GM19043 (cell line): ENCODE data around the gene UBE2G2.

Experiments used
- ATAC-seq: cut with Tn5 transposase; IDR thresholded peaks from one replicate; pipeline ENCODE4 v1.9.1; 2021; ENCODE audit warnings: low read depth; ENCODE audit not compliant: unreplicated experiment

The UBE2G2 gene

DNA sequence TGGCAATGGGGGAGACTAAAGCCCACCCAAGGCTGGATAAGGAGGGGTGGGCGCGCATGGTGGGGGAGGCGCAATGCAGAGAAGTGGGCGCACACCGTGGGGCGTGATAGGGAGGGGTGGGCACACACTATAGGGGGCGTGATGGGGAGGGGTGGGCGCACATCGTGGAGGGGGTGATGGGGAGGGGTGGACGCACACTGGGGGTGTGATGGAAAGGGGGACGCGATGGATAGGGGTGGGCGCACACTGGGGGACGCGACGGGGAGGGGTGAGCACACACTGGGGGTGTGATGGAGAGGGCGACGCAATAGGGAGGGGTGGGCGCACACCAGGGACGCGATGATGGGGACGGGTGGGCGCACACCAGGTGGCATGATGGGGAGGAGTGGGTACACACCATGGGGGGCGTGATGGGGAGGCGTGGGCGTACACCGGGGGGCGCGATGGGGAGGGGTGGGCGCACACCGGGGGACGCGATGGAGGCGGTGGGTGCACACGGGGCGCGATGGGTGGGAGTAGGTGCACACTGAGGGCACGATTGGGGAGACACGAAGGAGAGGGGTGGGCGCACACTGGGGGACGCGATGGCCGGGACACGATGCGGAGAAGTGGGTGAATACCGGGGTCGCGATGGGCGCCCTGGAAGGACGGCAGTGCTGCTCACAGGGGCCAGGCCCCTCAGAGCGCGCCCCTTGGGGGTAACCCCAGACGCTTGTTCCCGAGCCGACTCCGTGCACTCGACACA lies 15.3 kb upstream of the UBE2G2 start:
- ATAC-seq: no peak

DNA sequence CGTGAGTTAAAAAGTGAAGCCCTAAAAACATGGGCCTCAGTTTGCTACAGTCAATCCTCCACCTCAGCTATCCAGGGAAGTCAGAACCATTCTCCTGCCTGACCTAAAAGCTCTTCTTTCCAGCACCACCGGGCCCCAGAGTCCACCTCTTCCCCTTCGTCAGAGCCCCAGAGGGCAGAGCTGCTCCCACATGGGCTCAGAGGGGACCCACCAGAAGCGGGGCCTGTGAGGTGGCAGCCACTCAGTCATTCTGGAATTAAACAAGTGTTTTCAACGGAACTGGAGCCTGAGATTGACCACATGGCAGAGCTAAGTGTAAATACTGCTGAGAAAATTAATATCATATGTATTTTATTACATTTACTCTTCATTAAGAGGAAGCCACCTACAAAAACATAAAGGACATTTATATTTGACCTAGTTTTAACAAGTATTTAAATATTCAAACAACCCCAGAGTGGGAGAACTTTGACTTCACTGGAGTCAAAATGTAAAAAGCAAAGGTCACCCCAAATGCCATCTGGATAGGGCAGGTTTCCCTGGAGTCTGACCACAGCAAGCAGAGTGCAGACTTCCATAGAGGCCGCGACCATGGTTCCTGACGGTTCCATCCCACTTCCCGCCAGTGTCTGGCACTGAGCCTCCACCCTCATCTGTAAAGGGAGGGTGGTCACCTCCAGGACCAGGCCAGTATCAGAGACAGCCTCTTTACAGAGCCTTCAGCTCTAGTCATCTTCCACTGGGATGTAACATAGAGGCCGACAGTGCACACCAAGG lies 14.4 kb upstream of the UBE2G2 start:
- ATAC-seq: no peak

DNA sequence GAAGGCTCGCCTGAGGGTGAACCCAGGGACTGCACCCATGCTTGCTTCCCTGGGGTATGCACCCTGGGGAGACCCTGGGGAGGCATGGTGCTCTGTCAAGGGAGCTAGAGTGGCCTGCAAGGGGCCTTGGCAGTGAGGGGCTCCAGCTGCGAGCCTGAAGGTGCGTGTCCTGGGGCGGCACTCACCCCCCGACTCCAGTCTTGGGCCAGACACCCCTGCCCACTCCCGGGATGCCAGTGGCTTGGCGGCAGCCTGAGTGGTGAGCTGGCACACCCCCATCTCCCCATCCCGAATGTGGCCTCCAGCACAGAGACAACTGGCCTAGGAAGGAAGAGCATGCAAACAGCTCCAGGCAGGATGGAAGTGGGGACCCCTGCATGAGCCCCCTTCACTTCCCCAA lies 13.6 kb upstream of the UBE2G2 start:
- no peak for ATAC-seq

DNA sequence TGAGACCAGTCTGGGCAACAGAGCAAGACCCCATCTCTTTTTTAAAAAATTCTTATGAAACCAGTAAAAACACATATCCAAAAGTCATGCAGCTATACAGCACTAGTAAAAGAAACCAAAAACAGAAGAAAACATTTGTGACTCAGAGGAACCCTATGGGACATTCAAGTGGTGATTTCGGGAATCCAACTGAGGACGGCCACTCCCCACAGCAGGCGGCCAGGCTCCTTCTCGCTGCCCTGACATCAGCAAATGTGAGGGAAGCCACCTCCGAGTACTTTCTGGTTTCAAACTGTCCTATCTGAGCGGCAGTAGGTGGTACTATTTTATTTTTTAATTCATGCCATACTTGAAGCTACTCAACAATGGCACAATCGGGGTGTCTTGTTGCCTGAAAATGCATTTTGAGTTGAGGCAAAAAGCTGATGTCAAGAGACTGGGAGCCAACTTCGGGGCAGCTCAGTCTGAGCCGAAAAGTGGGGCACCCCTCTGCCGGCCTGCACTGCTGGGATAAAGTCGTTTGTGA lies 12.9 kb upstream of the UBE2G2 start:
- no peak for ATAC-seq

DNA sequence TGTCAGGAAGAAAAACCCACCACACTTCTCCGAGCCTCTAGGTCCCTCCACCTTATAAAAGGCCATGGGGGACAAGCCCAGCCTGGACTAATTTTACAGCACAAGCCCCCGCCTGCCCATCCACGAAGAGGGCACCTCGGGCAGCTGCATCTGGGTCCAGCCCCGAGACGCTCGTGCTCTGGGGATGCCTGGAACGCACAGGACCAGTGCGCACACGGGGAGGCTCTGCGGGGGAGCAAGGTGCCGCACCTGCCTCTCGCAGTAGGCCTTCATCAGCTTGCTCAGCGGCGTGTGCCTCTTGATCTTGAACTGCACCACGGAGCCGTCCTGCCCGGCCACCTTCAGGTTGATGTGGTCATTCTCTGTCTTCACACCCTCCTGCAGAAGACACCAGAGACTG lies 12.1 kb upstream of the UBE2G2 start:
- ATAC-seq: no peak

DNA sequence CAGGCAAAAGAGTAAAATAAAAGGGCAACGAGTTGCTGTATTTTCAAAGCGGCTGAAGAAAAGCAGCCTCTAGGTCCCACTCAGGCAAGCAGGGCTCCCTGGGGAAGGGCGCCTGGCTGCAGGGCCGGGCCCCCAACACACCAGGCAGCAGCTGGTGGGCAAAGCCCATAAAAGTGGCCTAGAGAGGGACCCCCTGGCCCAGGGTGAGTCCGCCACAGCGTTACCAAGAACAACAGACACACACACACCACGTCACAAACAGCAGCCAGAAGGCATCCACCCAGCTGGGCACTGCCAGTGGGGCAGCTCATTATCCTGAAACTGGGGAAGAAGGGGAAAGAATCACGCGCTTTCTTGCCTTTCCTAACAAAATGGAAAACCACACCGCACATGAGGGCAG lies 11.5 kb upstream of the UBE2G2 start:
- ATAC-seq: no peak

DNA sequence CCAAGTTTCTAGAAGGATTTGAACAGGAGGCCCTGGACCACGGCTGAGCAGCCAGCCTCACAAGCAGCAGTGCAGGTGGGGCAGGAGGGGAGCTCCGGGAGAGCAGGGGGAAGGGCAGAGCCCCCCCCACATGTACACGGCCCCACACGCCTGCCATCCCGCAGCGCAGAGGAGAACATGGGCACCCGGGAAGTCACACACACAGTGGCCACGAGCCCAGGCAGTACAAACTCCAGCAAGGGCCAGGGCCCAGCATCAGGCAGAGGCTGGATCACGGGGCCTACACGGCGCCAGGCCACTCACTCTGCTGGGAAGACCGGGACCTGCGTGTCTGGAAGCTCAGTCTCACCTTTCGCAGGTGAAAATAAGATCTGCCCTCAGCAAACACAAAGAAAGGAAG lies 11.0 kb upstream of the UBE2G2 start:
- no peak for ATAC-seq

DNA sequence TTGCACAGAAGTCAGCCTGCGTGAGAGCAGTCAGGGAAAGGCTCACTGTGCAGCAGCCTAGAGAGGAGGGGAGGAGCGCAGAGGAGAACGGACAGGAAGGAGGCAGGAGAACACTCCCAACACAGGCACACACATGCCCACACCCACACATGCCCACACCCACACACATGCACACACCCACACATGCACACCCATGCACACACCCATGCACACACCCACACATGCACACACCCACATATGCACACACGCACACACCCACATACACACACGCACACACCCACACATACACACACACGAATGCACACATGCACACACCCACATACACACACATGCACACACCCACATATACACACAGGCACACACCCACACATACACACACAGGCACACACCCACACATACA lies 9.2 kb upstream of the UBE2G2 start:
- ATAC-seq: no peak

DNA sequence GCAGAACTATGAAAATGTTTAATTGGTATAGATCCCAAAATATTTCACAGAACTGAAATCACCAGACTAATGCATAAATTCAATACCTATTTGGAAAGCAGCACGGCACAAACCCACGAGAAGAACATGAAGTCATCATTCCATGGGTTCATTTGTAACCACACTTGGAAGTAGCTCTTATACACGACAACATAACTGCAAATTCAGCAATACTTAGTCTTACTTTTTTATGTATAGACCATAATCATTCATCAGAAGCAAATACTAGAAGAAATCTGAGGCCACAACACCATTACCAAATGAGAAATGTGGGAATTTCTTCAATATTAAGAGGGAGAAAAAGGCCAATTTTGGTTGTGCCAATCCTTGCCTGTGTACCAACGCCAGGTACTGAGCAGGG lies 4.2 kb upstream of the UBE2G2 start:
- no peak for ATAC-seq

DNA sequence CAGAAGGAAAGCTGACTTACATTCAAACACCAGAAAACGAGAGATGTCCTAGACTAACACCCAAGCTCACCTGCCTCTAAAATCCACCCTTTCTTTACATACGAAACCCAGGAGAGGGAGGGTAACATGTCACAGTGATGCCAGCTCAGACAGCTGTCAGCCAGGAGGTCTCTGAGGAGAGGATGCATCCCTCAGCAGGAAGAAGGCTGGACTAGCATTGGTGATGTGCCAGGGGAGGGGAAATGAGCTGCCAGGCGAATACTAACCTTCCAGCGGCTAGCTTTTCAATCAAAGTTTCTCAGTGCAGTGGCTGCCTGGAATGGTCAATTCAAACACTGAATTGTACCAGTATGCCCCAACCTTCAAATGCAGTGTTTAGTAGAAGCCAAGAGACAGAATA lies 3.6 kb upstream of the UBE2G2 start:
- no peak for ATAC-seq

DNA sequence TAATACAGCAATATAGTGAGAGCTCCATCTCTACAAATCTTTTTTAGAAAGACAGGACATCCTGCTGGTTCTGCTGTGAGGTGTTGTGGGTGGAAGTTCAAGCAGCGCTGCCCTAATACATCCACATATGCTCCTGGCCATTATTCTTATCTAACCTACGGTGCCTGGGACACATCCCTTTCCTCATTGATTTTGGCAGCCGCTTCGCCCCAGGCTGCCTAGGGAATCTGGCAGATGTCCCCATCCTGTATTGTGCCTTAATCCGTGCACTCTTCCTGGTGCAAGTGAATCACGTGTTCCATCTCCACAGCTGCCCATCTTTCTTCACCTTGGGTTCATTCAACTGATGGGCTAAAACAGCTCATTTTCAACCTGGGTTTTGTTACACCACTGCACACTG lies 3.1 kb upstream of the UBE2G2 start:
- ATAC-seq: no peak

DNA sequence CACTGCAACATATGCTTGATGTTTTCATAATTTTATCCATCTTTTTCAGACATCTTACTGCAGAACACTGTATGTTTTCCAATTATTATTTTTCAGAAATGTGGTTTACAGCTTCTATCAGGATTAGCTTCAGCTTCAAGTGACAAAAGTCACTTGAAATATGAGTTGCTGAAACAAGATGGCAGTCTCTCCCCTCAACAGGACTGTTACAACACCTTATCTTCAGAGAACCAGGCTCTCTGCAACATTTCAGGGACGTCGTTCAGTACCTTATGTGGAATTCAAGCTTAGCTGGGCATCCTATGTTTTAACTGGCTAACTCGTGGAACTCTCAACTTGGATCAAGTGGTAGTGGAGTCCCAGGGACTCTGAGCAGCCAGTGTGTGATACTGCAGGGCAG lies 2.0 kb upstream of the UBE2G2 start:
- ATAC-seq: no peak

DNA sequence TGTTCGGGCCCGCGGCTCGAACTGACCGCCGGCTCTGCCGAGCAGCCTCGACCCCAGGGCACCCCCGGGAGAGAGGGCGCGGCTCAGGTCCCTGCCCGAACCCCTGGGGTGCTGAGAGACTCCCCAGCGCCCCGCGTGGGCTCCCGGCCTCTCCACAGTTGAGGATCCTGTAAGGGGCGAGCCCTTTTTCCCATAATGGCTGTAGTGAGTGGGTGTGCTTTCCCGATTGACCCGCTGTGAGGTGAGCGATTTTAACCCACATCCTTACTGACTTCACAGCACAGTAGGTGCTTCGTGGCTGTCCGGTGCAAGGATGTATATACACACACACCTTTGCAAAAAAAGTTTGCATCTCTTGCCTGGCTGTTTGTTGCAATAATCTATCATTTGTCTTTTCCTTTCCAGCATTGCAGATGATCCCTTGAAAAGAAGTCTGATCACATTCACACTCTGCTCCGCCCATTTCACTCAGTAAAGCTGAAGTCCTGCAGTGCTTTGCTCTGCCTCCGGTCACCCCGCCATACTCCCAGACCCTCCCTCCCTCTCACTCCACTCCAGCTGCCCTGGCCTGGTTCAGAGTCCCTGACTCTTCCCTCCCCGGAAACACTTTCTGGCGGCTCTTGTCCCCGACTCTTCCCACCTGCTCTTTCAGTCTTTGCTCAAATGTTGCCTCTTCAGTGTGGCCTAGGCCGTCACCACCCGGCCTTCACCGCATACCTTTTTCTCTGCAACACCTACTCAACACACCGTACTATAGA lies 955 bp upstream of the UBE2G2 start:
- no peak for ATAC-seq

DNA sequence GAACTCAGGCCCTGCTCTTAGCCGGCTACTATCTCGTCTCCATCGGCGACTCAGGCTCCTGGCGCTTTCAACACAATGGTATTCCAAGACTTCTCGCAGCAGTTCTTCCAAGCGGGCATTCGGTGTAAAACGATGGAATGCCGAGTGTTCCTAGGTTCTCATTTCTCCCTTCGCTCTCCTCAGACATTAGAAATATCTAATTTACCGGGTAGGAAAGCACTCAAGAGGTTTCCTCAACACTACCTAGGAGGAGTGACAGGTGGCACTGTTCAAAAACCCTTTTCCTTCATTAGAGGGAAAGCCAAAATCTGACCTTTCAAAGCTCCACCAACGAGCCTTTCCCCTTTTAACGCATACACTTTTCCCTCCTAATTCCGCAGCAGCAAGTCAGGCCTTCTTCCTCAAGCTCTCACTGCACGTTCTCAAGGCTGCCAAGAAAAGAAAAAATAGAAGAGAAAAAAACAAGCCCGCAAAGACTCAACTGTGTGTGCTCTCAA lies 601 bp downstream of the UBE2G2 start:
- no peak for ATAC-seq

DNA sequence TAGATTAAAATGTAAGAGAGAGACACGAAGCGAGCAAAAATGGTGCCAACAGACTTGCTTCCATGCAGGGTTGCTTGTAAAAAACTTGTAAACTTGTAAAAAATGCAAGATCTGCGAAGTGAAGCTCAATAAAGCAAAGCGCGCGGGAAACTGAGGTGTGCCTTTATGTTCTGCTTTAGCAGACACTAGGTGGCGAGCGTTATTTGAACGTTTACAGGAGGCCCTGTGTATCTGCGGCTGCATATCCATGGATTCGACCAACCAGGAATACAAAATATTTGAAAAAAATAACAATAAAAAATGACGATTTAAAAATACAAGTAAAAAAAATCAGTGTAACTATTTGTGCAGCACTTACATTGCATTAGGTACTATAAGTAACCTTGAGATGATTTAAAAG lies 1.5 kb downstream of the UBE2G2 start:
- ATAC-seq: no peak

DNA sequence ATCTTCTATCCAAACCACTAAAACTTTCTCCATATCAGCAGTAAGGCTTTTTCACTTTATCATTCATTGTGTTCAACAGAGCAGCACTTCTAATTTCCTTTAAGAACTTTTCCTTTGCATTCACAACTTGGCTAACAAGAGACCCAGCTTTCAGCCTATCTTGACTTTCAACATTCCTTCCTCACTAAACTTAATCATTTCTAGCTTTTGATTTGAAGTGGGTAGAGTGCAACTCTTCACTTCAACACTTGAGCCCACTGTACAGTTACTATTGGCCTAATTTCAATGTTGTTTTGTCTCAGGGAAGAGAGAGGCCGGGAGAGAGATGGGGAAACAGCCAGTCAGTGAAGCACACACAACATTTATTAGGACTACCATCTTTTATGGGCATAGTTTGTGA lies 2.0 kb downstream of the UBE2G2 start:
- no peak for ATAC-seq

DNA sequence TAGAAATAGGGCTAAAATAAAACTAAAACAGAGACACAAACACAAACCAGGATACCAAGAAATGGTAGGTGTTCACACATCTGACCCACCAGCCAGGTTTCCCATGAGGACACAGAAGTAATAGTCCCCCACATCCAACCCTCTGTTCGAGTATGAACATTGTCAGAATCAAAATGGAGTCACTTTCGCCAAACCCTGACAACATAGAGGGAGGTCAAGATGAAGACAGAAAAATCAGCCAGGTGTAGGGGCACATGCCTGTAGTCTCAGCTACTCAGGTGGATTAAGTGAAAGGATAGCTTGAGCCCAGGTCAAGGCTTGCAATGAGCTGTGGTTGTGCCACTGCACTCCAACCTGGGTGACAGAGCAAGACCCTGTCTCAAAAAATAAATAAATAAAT lies 3.8 kb downstream of the UBE2G2 start:
- no peak for ATAC-seq

DNA sequence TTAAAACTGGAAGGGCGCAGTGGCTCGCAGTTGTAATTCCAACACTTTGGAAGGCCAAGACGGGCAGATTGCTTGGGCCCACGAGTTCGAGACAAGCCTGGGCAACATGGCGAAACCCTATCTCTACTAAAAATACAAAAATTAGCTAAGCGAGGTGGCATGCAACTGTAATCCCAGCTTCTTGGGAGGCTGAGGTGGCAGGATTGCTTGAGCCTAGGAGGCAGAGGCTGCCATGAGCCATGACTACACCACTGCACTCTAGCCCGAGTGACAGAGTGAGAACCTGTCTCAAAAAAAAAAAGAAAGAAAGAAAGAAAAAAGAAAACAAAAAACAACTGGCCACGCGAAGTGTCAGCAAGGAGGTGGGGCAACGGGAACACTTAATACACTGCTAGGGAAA lies 6.3 kb downstream of the UBE2G2 start:
- no peak for ATAC-seq

DNA sequence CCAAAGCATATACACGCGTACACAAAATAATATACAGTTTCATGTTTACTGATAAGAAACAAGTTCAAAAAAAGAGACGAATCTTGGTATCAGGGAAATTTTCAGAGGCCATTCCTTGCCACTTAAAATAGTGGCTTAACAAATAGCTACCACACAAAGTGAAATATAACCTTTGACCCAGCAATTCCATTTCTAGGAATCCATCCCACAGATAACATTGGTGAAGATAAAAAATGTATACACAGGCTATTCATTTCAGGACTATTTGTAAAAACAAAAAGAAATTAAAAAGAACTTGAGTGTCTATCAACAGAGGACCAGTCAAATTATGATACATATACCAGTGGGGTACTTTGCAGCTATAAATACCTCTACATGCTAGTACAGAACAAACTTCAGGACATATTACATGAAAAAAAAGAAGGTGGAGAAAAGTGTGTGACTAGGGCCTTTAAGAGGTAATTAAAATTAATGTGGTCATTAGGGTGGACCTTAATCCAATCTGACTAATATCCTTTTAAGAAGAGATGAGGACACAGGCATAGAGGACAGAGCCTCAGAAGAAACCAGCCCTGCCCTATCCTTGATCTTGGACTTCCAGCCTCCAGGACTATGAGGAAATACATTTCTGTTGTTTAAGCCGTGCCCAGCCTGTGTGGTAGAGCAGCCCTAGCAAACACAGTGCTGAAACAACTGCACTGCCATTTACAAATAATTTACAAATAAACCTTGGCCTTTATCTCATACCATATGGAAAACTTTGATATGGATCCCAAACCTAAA lies 7.8 kb downstream of the UBE2G2 start:
- no peak for ATAC-seq
